ENCODE measurements around the gene OXLD1.
A peak's percentile ranks its signal among the peaks of the same experiment; 100 is the strongest.

OXLD1 gene

GRCh38 chr17:81687770-81688541 lies 21.6 kb upstream of the OXLD1 start:
- TF ChIP-seq CTCF (IDR thresholded peaks at IDR 0.05; ENCODE audit: low read depth, low read length, missing control alignments) = no peak
- no peak for DNase-seq (ENCODE audit: extremely low read depth, low read depth)
- H3K4me3 ChIP-seq (replicated peaks; ENCODE audit: low read depth, low read length) = no peak overlapping the region

GRCh38 chr17:81686614-81687013 lies 20.2 kb upstream of the OXLD1 start:
- H3K4me3 ChIP-seq (replicated peaks; ENCODE audit: low read depth, low read length) = no peak overlapping the region
- no peak for TF ChIP-seq CTCF (IDR thresholded peaks at IDR 0.05; ENCODE audit: low read depth, low read length, missing control alignments)
- DNase-seq (ENCODE audit: extremely low read depth, low read depth) = no peak

- no peak for DNase-seq (ENCODE audit: extremely low read depth, low read depth)
- H3K4me3 ChIP-seq (replicated peaks; ENCODE audit: low read depth, low read length) = peak overlapping the region; percentile 96
Observed at GRCh38 chr17:81685108-81685507, 18.7 kb upstream of the OXLD1 start.

GRCh38 chr17:81684442-81684911 lies 18.1 kb upstream of the OXLD1 start:
- no peak for DNase-seq (ENCODE audit: extremely low read depth, low read depth)
- H3K4me3 ChIP-seq (replicated peaks; ENCODE audit: low read depth, low read length) = peak overlapping the region; percentile 96
- TF ChIP-seq CTCF (IDR thresholded peaks at IDR 0.05; ENCODE audit: low read depth, low read length, missing control alignments) = no peak

More at GRCh38 chr17:81685108-81685507, 18.7 kb upstream of the OXLD1 start:
- no peak for TF ChIP-seq CTCF (IDR thresholded peaks at IDR 0.05; ENCODE audit: low read depth, low read length, missing control alignments)

- peak within 1 kb of the TSS; percentile 96 for H3K4me3 ChIP-seq (replicated peaks; ENCODE audit: low read depth, low read length)
- DNase-seq (ENCODE audit: extremely low read depth, low read depth) = peak; percentile 95
- no peak for TF ChIP-seq CTCF (IDR thresholded peaks at IDR 0.05; ENCODE audit: low read depth, low read length, missing control alignments)
Observed at GRCh38 chr17:81683584-81684441, 17.4 kb upstream of the OXLD1 start, which contains the start of the genes ARL16 and HGS. Gene ARL16 (minus strand): TSS chr17:81683797. CDS start chr17:81683753, 44 bp downstream. Gene HGS (plus strand): TSS chr17:81684011. CDS start chr17:81684067, 56 bp downstream.

GRCh38 chr17:81683208-81683583 lies 16.8 kb upstream of the OXLD1 start:
- H3K4me3 ChIP-seq (replicated peaks; ENCODE audit: low read depth, low read length) = peak overlapping the region; percentile 96
- no peak for DNase-seq (ENCODE audit: extremely low read depth, low read depth)
- no peak for TF ChIP-seq CTCF (IDR thresholded peaks at IDR 0.05; ENCODE audit: low read depth, low read length, missing control alignments)
